Psoas muscle (tissue), 8 donors: ENCODE data around the gene CYTH4. TPM values are rescaled to one million over a fixed set of nuclear protein-coding genes. Genes with fewer than 3 reads are reported as not detected.

Experiments
- ATAC-seq, 4 donors: fragments of 200-7000 bp; cut with Tn5 transposase; one replicate each; pipeline ENCODE4 v1.9.1; 2020; ENCODE audit warnings: moderate library complexity in 3 of 4, mild to moderate bottlenecking in 2 of 4
- DNase-seq, 2 donors: peaks; one replicate each; pipeline ENCODE4 v3.0.0-alpha.2; 2020
- H3K27ac ChIP-seq: fragments of 200-600 bp; one replicate; pipeline ENCODE4 v1.8.0; 2022
- H3K27me3 ChIP-seq, 3 donors: fragments of 200-600 bp in 1 of 3; one replicate each; pipeline versions ENCODE4 v1.6.1 to v1.8.0; 2013 to 2022; ENCODE audit warnings: low read length in 2 of 3, mild to moderate bottlenecking in 2 of 3, moderate library complexity in 1 of 3; ENCODE audit not compliant: insufficient read depth in 3 of 3
- H3K36me3 ChIP-seq, 2 donors: fragments of 200-600 bp in 1 of 2; one replicate each; pipeline versions ENCODE4 v1.6.1 to v1.8.0; 2013 to 2022; ENCODE audit warnings: low read depth in 1 of 2, mild to moderate bottlenecking in 1 of 2, moderate library complexity in 1 of 2; ENCODE audit not compliant: insufficient read depth in 1 of 2
- H3K4me1 ChIP-seq: fragments of 200-600 bp; one replicate; pipeline ENCODE4 v1.8.0; 2022
- H3K4me3 ChIP-seq: fragments of 200-600 bp; one replicate; pipeline ENCODE4 v1.8.0; 2022; ENCODE audit warnings: mild to moderate bottlenecking
- H3K9me3 ChIP-seq: fragments of 200-600 bp; one replicate; pipeline ENCODE4 v1.8.0; 2022
- CTCF ChIP-seq: fragments of 200-600 bp; IDR thresholded peaks from one replicate; pipeline ENCODE4 v1.8.0; 2022; ENCODE audit warnings: antibody characterized with exemption
- WGBS, 3 donors: extraction: QIAGEN DNeasy Blood & Tissue Kit; methylation state at CpG; one replicate each; pipeline versions ENCODE4 v1.1.6 to v1.1.7; 2013; 5-methylcytosine and 5-hydroxymethylcytosine counted together
- intact Hi-C, 2 donors: fragments of 100-400 bp; cut with DNase I; formaldehyde crosslinking; loops; one replicate each; pipeline versions ENCODE4 v1.11.0 to v1.14.2; 2022
- polyA plus RNA-seq, 3 donors: library from polyadenylated mRNA; stranded (reverse); fragments of 200-250 nt; gene quantifications; one replicate each; pipeline ENCODE4 v1.2.3, GENCODE V29; 2013
- total RNA-seq, 4 donors: library from RNA; stranded (reverse); fragmentation: NEBNext Ultra II Directional in 2 of 4; extraction: Animal tissue kit (Norgen Biotek cat#: 25700) in 2 of 4; gene quantifications; one replicate each; pipeline versions ENCODE4 v1.2.1 to v1.2.4, GENCODE V29; 2021 to 2023
- donor health status: healthy with polysubstance abuse.
- donor health status: DM: no; HTN: no; CAD: no; lungs with moderate emphysema.
- donor health status: Bipolar disorder and iron deficiency.
- donor health status: healthy.
- donor health status: DM: yes; HTN: yes; CAD: no.
- donor health status: DM: no; HTN: no; CAD: no.
- donor health status: DM: no; HTN: no; CAD: no.
- donor health status: DM: yes; HTN: yes; CAD: no.

CYTH4 gene
- total and polyA plus RNA-seq, 7 donors, result 0.63 to 8.5 (median 3.0) TPM

- intact Hi-C loops, result no loop called here
- 64 to 78% (median 64%) methylated on average over 14 to 17 of the region's 17 CpGs for WGBS, 3 donors
- Histone ChIP-seq H3K4me3 (no peak overlapping the region), H3K27me3 (peaks cover 0 to 20% (median 4%) of the 10 kb centered on the region in 3 donors), H3K9me3 (no peaks in the 10 kb centered on the region), H3K27ac (no peak overlapping the region), H3K36me3 (no peaks in the 10 kb centered on the region), H3K4me1 (no peaks in the 10 kb centered on the region)
- no peak for TF ChIP-seq CTCF
- ATAC-seq, result no peak
- DNase-seq, result no peak
Observed at GRCh38 chr22:37343863-37344734, 61.8 kb downstream of the CYTH4 start.

GRCh38 chr22:37344735-37345449, 62.6 kb downstream of the CYTH4 start:
- no peak for TF ChIP-seq CTCF
- no peaks in the 10 kb centered on the region for H3K9me3 ChIP-seq
- no peak overlapping the region for H3K27ac ChIP-seq
- no peaks in the 10 kb centered on the region for H3K4me1 ChIP-seq
- ATAC-seq (no peak), DNase-seq (no peak)
- H3K36me3 ChIP-seq, result no peaks in the 10 kb centered on the region
- WGBS, 3 donors, result 74 to 79% (median 77%) methylated on average over 13 of the region's 13 CpGs
- intact Hi-C loops, result no loop called here
- H3K27me3 ChIP-seq, result peaks cover 0 to 17% (median 4%) of the 10 kb centered on the region in 3 donors
- no peak overlapping the region for H3K4me3 ChIP-seq

GRCh38 chr22:37345863-37346504, 63.7 kb downstream of the CYTH4 start:
- ATAC-seq (no peak), DNase-seq (no peak)
- Histone ChIP-seq H3K4me3 (no peak overlapping the region), H3K9me3 (no peaks in the 10 kb centered on the region), H3K27me3 (peaks cover 0 to 17% (median 0%) of the 10 kb centered on the region in 3 donors), H3K27ac (no peak overlapping the region), H3K36me3 (no peaks in the 10 kb centered on the region), H3K4me1 (no peaks in the 10 kb centered on the region)
- WGBS, 3 donors, result 22 to 25% (median 25%) methylated on average over 12 to 13 of the region's 13 CpGs
- no peak for TF ChIP-seq CTCF
- intact Hi-C loops, result no loop called here

- Histone ChIP-seq H3K9me3 (no peaks in the 10 kb centered on the region), H3K27me3 (peaks cover 0 to 16% (median 0%) of the 10 kb centered on the region in 3 donors), H3K36me3 (no peaks in the 10 kb centered on the region), H3K4me1 (no peaks in the 10 kb centered on the region), H3K27ac (no peak overlapping the region), H3K4me3 (no peak overlapping the region)
- TF ChIP-seq CTCF, result no peak
- no peak for ATAC-seq
- intact Hi-C loops, result no loop called here
- no peak for DNase-seq
- WGBS, 3 donors, result 43 to 67% (median 45%) methylated on average over 7 of the region's 7 CpGs
Observed at GRCh38 chr22:37346505-37346895, 64.2 kb downstream of the CYTH4 start.
